GM12892 (cell line): ENCODE measurements around the gene AQP5.

Experiments
- POLR2AphosphoS5 ChIP-seq: IDR thresholded peaks from 2 replicates; pipeline ENCODE4 v1.6.1; 2011; ENCODE audit warnings: low read depth, low read length, control low read depth
- TAF1 ChIP-seq: IDR thresholded peaks from 2 replicates; pipeline ENCODE4 v1.6.1; 2011; ENCODE audit warnings: low read depth, mild to moderate bottlenecking, control low read depth, low read length, borderline replicate concordance

GRCh38 chr12:49936925-49937324 lies 24.7 kb upstream of the AQP5 start:
- no peak for TF ChIP-seq TAF1
- TF ChIP-seq POLR2AphosphoS5, result no peak
